Measurements from ENCODE around the gene MYT1. TPM values are rescaled to one million over a fixed set of nuclear protein-coding genes. Genes with fewer than 3 reads are reported as not detected.
A peak's percentile ranks its signal among the peaks of the same experiment; 100 is the strongest.

Gene MYT1
- total RNA-seq, 8 experiments from 2014 or later, result 0.10 to 42.7 (median 14.0) TPM

- Histone ChIP-seq H3K4me1 (replicated peaks in 1 of 2) (peaks cover 14 to 18% of the 10 kb centered on the region in 2 donors), H3K4me3 (no peak overlapping the region), H3K27ac (peak overlapping the region in 1 of 2 donors; percentile 7)
- in situ Hi-C loops (cut with MboI; ENCODE audit: low pct_unique_long_range_greater_than_20kb in 2 of 9, low sequenced_read_pairs in 9 of 9, unreplicated experiment in 9 of 9), result no loop called here
- 0 to 58% (median 15%) methylated on average over 1 to 7 of the region's 13 CpGs; no CpG with 5 or more reads in 6 of the 10 experiments for WGBS, 10 experiments
- ATAC-seq (replicated peaks in 6 of 8), result peak; percentile 8 to 82 (median 76)
These were observed 59.3 kb downstream of the MYT1 start for GRCh38 chr20:64223526-64224067.

DNA sequence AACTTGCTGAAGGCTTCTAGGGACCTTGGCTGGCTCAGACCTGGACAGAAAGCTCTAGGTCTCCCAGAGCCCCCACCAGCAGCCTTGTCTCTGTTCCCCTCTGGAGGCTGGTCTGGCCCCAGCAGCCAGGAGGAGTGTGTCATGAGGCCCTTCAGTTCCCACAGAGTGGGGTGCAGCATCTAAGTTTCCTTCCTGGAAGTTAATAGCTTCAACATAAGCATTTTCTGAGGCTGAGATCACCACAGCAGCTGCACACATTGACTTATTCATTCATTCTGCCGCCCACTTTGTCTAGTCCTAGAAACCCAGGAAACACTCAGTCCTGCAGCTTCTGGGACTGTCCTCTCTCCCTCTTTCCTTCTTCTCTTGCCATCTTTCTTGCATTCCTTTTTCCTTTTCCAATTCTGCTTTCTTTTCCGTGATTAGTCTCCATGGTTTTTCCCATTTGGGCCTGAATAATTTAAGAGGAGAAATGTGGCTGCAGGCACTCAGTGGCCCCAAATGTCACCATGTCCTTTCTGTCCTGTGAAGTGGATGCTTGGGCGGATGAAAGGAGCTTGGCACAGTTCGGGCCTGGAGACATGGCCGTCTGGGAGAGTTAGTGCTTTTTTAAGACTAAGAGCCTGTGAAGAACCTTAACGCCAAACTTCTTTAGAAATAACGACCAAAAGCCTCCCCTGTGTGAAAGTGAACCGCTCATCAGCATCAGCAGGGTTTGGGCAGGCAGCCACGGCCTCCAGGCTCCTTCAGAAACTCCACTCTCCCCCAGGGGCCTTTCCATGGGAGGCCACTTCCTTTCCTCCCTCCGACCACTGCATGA, 60.3 kb downstream of the MYT1 start:
- peak overlapping the region in 1 of 2 donors; percentile 7 for H3K27ac ChIP-seq
- in situ Hi-C loops (cut with MboI; ENCODE audit: low pct_unique_long_range_greater_than_20kb in 2 of 9, low sequenced_read_pairs in 9 of 9, unreplicated experiment in 9 of 9), result no loop called here
- H3K4me1 ChIP-seq (replicated peaks in 1 of 2), result peaks cover 14 to 18% of the 10 kb centered on the region in 2 donors
- WGBS, 10 experiments, result 33 to 91% (median 73%) methylated on average over 2 to 8 of the region's 10 CpGs; no CpG with 5 or more reads in 1 of the 10 experiments
- peak; percentile 39 to 94 (median 69) for ATAC-seq (replicated peaks in 6 of 8)
- H3K4me3 ChIP-seq, result no peak overlapping the region

DNA sequence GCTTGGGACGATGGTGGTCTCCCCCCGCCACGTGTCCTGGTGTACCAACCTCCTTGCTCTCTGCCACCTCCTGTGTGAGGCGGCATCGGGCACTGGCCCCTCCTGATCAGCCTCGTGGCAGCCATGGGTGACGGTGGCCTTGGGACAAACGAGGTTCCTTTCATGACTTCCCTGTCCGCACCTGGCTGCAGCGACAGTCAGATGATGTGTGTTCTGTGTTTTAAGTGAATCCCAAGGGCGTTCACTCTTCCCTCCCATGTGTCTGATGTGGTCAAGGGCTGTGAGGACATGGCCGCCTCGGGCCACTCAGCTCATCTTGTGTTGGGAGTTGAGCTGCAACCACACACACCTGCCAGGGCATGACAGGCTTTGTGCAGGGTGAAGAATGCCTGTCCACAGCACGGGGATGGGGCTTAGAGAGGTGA, 60.9 kb downstream of the MYT1 start:
- whole genome bisulfite sequencing, 10 experiments, result 80 to 100% (median 100%) methylated on average over 1 to 3 of the region's 14 CpGs; no CpG with 5 or more reads in 5 of the 10 experiments
- H3K27ac ChIP-seq, result no peak overlapping the region
- H3K4me3 ChIP-seq, result no peak overlapping the region
- in situ Hi-C loops (cut with MboI; ENCODE audit: low pct_unique_long_range_greater_than_20kb in 2 of 9, low sequenced_read_pairs in 9 of 9, unreplicated experiment in 9 of 9), result no loop called here
- no peak for ATAC-seq (replicated peaks in 6 of 8)
- peaks cover 14 to 18% of the 10 kb centered on the region in 2 donors for H3K4me1 ChIP-seq (replicated peaks in 1 of 2)

DNA sequence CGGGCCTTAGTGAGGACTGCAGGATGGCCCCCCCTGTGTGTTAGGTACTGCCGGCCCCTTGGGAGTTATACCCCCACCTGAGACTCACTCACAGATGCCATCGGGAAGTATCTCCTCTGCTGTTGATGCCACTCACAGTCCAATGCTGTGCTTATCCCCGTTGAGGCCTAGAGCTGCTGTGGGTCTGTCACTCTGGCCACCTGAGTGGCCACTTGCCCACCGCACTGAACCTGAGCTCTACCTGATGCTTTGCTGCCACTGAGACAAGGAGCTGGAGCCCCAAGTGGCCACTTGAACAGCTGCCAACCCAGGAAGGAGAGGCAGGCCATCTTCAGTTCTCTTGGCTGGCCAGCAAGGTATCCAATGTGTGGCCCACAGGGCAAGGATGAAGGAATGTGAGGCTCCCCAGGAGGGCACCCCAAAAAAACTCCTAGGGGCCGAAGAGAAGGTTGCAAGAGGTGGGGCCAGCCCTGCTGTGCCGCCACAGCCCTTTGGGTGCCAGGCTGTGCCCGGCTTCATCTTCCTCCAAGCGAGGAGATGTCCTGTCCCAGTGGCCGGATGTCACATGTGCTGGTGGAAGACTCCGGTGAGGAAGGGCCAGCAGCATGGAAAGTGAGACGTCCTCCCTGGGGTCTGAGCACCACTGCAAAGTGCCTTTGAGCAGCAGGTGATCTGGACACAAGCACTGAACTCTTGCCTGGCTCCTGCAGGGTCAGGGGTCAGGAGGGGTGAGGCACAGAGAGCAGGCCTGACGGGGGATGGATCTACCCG, 61.8 kb downstream of the MYT1 start:
- Histone ChIP-seq H3K4me3 (no peak overlapping the region), H3K27ac (no peak overlapping the region), H3K4me1 (replicated peaks in 1 of 2) (peaks cover 14 to 18% of the 10 kb centered on the region in 2 donors)
- 60 to 100% (median 76%) methylated on average over 1 to 6 of the region's 14 CpGs; no CpG with 5 or more reads in 4 of the 10 experiments for WGBS, 10 experiments
- in situ Hi-C loops (cut with MboI; ENCODE audit: low pct_unique_long_range_greater_than_20kb in 2 of 9, low sequenced_read_pairs in 9 of 9, unreplicated experiment in 9 of 9), result no loop called here
- no peak for ATAC-seq (replicated peaks in 6 of 8)

DNA sequence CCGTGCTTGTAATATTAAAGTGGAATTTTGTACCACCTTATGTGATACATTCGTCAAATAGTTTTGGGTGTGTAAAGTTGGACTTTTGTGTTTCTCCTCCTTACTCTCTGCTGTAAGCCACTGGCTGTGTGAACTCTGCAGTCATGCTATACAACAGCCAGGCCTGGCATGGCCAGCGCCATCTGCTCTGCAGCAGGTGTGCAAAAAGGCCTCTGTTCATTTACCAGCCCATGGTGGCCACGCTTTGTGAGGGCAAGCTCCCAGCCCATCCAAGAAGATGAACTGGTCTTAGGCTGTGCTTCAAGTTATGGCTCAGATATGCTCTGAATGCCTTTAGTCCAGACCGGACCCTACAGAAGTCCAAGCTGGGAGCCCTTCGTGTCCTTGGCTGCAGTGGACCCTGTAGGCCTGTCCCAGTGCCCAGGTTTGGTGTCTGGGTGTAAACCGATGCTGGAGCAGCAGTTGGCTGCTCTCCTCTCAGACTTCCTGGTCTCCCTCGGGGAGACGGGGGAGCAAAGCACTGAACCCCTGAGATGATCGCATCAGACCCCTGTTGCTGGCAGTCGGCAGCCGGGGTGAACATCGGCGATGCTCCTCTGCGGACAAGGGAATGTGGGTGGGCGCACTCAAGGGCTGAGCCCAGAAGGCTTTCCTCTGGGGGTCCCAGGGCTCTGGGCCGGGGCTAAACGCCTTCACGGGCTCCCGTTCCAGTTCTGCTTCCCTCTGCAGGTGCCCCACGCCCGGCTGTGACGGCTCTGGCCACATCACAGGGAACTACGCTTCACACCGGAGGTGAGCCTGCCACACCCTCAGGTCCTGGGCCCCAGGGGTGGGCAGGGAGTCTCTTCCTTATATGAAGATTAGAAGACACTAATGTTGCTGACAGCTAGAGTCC, 62.7 kb downstream of the MYT1 start:
- Histone ChIP-seq H3K27ac (no peak overlapping the region), H3K4me1 (replicated peaks in 1 of 2) (peaks cover 14 to 18% of the 10 kb centered on the region in 2 donors)
- WGBS, 10 experiments, result 33 to 100% (median 92%) methylated on average over 1 to 6 of the region's 25 CpGs; no CpG with 5 or more reads in 2 of the 10 experiments

GRCh38 chr20:64228086-64228653, 63.9 kb downstream of the MYT1 start:
- 35 to 100% (median 93%) methylated on average over 1 to 7 of the region's 8 CpGs; no CpG with 5 or more reads in 3 of the 10 experiments for WGBS, 10 experiments
- no peak for ATAC-seq (replicated peaks in 6 of 8)
- Histone ChIP-seq H3K4me3 (no peak overlapping the region), H3K27ac (no peak overlapping the region), H3K4me1 (replicated peaks in 1 of 2) (peaks cover 12 to 15% of the 10 kb centered on the region in 2 donors)
- in situ Hi-C loops (cut with MboI; ENCODE audit: low pct_unique_long_range_greater_than_20kb in 2 of 9, low sequenced_read_pairs in 9 of 9, unreplicated experiment in 9 of 9), result no loop called here

More for the DNA sequence above, 62.7 kb downstream of the MYT1 start:
- ATAC-seq (replicated peaks in 6 of 8), result no peak
- no peak overlapping the region for H3K4me3 ChIP-seq
- in situ Hi-C loops (cut with MboI; ENCODE audit: low pct_unique_long_range_greater_than_20kb in 2 of 9, low sequenced_read_pairs in 9 of 9, unreplicated experiment in 9 of 9), result no loop called here

DNA sequence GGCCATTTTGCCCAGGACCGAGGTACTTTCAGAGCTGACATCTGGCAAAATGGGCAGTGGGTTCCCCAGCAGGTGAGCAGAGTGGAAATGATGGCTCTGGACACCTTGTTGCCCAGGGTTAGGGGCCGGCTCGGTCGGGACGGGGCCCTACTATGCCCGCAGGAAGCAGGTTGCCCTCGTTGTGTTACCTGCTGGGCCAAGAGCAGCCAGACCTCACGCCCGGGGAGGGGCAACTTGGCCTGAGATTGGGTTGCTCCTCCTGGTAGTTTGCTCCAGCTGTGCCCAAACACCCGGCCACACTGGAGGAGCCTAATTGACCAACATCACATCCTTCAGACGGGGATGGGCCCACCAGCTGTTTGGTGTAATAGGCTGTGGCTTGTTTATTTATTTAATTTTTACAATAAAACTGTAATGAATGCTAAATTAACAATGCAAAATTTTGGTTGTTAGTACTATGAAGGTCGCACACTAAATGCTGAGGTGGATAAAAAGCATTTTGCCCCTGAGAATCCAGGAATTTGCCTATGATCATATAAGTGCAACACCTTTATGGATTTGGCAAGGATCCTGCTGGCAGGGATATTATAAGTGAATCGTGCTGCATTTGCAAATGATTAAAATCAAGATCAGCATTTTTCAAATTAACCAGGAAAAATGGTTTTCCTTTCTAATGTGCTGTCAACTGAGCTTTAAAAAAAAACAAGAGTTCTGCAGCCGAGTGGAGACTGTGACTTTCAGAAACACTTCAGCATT, 64.7 kb downstream of the MYT1 start:
- no peak overlapping the region for H3K27ac ChIP-seq
- peaks cover 5 to 8% of the 10 kb centered on the region in 2 donors for H3K4me1 ChIP-seq (replicated peaks in 1 of 2)
- H3K4me3 ChIP-seq, result no peak overlapping the region
- peak in 2 of 8 experiments; percentile 25 to 72 for ATAC-seq (replicated peaks in 6 of 8)
- WGBS, 10 experiments, result 5 to 100% (median 39%) methylated on average over 1 to 11 of the region's 14 CpGs
- in situ Hi-C loops (cut with MboI; ENCODE audit: low pct_unique_long_range_greater_than_20kb in 2 of 9, low sequenced_read_pairs in 9 of 9, unreplicated experiment in 9 of 9), result no loop called here

DNA sequence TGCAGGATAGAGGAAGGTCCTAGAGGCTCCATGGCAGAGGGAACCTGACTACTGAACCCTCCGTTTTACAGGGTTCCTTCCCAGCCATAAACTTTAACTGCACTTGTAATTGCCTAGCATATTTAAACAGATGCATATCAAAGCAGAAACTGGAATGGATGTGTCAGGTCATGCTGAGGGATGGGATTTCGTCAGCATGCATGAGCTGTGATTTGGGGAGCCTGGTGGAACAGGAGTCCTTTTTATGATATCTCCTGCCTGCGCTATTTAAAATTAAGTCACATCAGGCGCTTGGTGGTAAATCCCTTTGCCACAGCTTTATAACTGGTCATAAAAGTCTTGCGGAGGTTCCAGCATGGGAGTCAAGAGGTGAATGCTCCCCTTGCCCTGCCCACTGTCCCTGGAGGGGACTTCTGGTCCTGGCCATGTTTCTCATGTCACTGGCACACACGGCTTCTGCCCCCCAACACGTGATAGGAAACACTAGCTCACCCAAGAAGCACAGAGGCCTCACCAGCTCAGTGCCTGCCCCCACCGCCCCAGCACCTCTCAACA, 65.3 kb downstream of the MYT1 start:
- 0 to 91% (median 60%) methylated on average over 1 to 5 of the region's 8 CpGs; no CpG with 5 or more reads in 2 of the 10 experiments for WGBS, 10 experiments
- in situ Hi-C loops (cut with MboI; ENCODE audit: low pct_unique_long_range_greater_than_20kb in 2 of 9, low sequenced_read_pairs in 9 of 9, unreplicated experiment in 9 of 9), result no loop called here
- peak in 2 of 8 experiments; percentile 33 to 64 for ATAC-seq (replicated peaks in 6 of 8)
- Histone ChIP-seq H3K4me3 (no peak overlapping the region), H3K27ac (no peak overlapping the region), H3K4me1 (replicated peaks in 1 of 2) (peaks cover 1% of the 10 kb centered on the region in 2 donors)

DNA sequence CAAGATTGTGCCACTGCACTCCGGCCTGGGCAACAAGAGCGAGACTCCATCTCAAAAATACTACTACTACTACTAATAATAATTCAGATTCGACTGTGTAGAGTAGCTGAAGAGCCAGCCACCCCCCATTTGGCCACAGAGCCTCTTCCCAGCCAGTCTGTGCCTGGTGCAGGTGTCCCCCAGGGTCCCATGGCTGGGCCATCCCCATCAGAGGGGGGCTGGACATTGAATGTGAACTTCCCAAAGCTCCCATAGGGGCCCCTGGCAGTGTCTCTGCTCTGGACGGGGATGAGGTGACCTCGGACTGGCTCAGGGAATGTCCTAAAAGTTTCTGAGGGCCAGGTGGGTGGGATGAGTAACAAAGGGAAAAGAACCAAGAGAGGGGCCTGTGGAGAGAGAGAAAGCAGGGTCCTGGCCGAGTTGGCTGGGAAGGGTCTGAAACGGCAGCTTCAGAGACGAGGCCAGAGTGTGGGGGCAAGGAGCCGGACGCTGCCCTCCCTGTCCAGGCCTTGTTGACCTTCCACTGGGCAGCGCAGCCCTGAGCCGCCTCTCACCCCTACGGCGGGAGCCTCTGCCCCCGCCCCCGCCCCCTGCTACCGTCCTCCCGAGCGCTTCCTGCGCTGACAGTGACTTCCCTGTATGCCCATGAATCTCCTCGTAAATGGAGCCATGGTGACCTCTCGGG, 66.4 kb downstream of the MYT1 start:
- Histone ChIP-seq H3K27ac (no peak overlapping the region), H3K4me3 (no peak overlapping the region), H3K4me1 (replicated peaks in 1 of 2) (no peaks in the 10 kb centered on the region)
- WGBS, 10 experiments, result 82 to 100% (median 95%) methylated on average over 2 to 4 of the region's 22 CpGs; no CpG with 5 or more reads in 7 of the 10 experiments
- ATAC-seq (replicated peaks in 6 of 8), result peak in 1 of 8 experiments; percentile 10
- in situ Hi-C loops (cut with MboI; ENCODE audit: low pct_unique_long_range_greater_than_20kb in 2 of 9, low sequenced_read_pairs in 9 of 9, unreplicated experiment in 9 of 9), result no loop called here

DNA sequence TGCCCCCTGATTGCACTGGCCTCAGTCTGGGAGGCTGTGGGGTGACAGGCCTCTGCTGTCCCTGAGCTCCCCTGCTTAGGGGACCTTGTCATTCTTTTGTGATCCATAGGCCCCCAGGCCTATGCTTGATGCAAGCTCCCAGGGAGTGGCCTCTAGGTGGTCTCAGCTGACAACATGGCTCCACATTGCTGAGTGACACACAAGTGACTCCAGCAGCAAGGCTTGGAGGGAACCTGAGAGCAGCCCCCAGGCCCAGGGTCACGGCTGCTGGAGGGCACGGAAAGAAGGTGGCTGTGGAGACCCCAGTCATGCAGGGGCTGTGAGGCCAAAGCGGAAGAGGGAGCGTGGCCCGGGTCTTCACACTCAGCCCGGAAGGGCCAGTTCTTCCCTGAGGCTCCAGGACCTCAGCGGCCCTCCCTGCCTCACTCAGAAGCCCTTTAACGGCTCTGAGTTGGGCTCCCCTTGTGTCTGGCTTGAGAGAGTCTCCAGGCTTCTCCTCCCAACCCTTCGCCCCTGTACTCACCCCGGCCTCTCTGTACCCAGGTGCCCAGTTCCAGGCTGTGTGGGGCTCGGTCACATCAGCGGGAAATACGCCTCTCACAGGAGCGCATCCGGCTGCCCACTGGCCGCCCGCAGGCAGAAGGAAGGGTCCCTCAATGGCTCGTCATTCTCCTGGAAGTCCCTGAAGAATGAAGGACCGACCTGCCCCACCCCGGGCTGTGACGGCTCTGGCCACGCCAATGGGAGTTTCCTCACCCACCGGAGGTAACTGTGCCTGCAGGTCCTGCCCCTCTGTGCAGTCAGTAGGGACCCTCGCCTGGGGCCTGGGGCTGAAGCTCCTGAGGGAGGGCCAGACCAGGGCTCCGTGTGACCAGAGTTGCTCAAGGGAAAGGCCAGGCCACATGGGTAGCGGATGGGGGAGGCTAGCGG, 67.6 kb downstream of the MYT1 start:
- peak in 2 of 8 experiments; percentile 16 to 25 for ATAC-seq (replicated peaks in 6 of 8)
- no peak overlapping the region for H3K27ac ChIP-seq
- in situ Hi-C loops (cut with MboI; ENCODE audit: low pct_unique_long_range_greater_than_20kb in 2 of 9, low sequenced_read_pairs in 9 of 9, unreplicated experiment in 9 of 9), result no loop called here
- 80 to 90% (median 86%) methylated on average over 3 to 5 of the region's 27 CpGs; no CpG with 5 or more reads in 6 of the 10 experiments for WGBS, 10 experiments
- H3K4me3 ChIP-seq, result no peak overlapping the region
- H3K4me1 ChIP-seq (replicated peaks in 1 of 2), result no peaks in the 10 kb centered on the region
